Endodermal cell (in vitro differentiated cells): ENCODE results near the gene LARGE1. TPM values are rescaled to one million over a fixed set of nuclear protein-coding genes. Genes with fewer than 3 reads are reported as not detected.

ENCODE experiments used
- DNase-seq: peaks from one replicate; pipeline ENCODE4 v3.0.0-alpha.2; 2017
- H3K27ac ChIP-seq: 2 replicates; pipeline ENCODE4 v1.5.1; 2013; ENCODE audit warnings: mild to moderate bottlenecking, low read depth, low read length, moderate library complexity
- H3K27me3 ChIP-seq: 2 replicates; pipeline ENCODE4 v1.6.1; 2013; ENCODE audit warnings: mild to moderate bottlenecking, low read length, moderate library complexity; ENCODE audit not compliant: insufficient read depth, control insufficient read depth, poor library complexity, severe bottlenecking
- H3K36me3 ChIP-seq: 2 replicates; pipeline ENCODE4 v1.7.0; 2013; ENCODE audit warnings: mild to moderate bottlenecking, low read length, moderate library complexity; ENCODE audit not compliant: control insufficient read depth, insufficient read depth
- H3K4me1 ChIP-seq: one replicate; pipeline ENCODE4 v1.7.0; 2013; ENCODE audit warnings: low read length; ENCODE audit not compliant: control insufficient read depth, insufficient read depth
- H3K4me3 ChIP-seq: 2 replicates; pipeline ENCODE4 v1.5.1; 2013; ENCODE audit warnings: mild to moderate bottlenecking, low read length, moderate library complexity
- H3K9ac ChIP-seq: 2 replicates; pipeline ENCODE4 v1.6.1; 2013; ENCODE audit warnings: mild to moderate bottlenecking, low read length, moderate library complexity; ENCODE audit not compliant: poor library complexity, severe bottlenecking; ENCODE audit errors: extremely low read depth
- H3K9me3 ChIP-seq: 2 replicates; pipeline ENCODE4 v1.6.1; 2013; ENCODE audit warnings: mild to moderate bottlenecking, low read length, moderate library complexity; ENCODE audit not compliant: control insufficient read depth
- H3K27ac Mint-ChIP-seq: 2 replicates; pipeline ENCODE4 v1.8.0; 2020; ENCODE audit warnings: mixed read lengths
- H3K27me3 Mint-ChIP-seq: 2 replicates; pipeline ENCODE4 v1.8.0; 2021; ENCODE audit warnings: mild to moderate bottlenecking, mixed read lengths; ENCODE audit not compliant: insufficient read depth
- H3K36me3 Mint-ChIP-seq: 2 replicates; pipeline ENCODE4 v1.8.0; 2020; ENCODE audit warnings: low read depth, mixed read lengths
- H3K4me1 Mint-ChIP-seq: 2 replicates; pipeline ENCODE4 v1.8.0; 2020; ENCODE audit warnings: mixed read lengths
- H3K4me3 Mint-ChIP-seq: 2 replicates; pipeline ENCODE4 v1.8.0; 2020; ENCODE audit warnings: mild to moderate bottlenecking, moderate library complexity, mixed read lengths
- H3K9me3 Mint-ChIP-seq: 2 replicates; pipeline ENCODE4 v1.8.0; 2020; ENCODE audit warnings: mild to moderate bottlenecking, mixed read lengths
- CTCF ChIP-seq: fragments of 200-600 bp; sonication (generic); conservative IDR thresholded peaks from 2 replicates; pipeline ENCODE4 v1.5.0; 2021; ENCODE audit warnings: antibody characterized with exemption, mild to moderate bottlenecking
- WGBS, 2 experiments: methylation state at CpG; one replicate each; pipeline versions ENCODE4 v1.1.5 to v1.1.7; 2013; ENCODE audit warnings: missing lambda C conversion rate in 2 of 2, mixed read lengths in 1 of 2; ENCODE audit not compliant: insufficient coverage in 1 of 2, insufficient read length in 1 of 2; 5-methylcytosine and 5-hydroxymethylcytosine counted together
- total RNA-seq, 2 donors: library from RNA; stranded (reverse); fragmentation: NEBNext Ultra II Directional in 1 of 2; extraction: Animal tissue kit (Norgen Biotek cat#: 25700) in 1 of 2; gene quantifications; 2 replicates in 1 of 2; 3 replicates in 1 of 2; pipeline ENCODE4 v1.2.1, GENCODE V29; 2021

Gene LARGE1
- total RNA-seq, 2 donors from 2014 or later, result 17.5 to 24.3 TPM

DNA sequence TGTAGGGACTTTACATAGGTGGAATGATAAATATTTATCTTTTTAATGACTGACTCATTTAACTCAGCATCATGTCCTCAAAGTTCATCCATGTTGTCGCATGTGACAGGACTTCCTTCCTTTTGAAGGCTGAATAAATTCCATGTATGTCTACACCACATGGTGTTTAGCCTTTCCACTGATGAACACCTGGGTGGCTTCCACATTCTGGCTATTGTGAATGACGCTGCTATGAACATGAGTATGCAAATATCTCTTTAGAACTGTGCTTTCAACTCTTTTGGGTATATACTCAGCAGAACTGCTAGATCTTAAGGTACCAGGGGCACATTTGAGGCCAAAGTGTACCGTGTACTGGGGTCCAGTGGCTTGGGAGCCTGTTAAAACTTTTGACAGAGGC, 24.1 kb downstream of the LARGE1 start:
- WGBS, 2 experiments, result 89 to 90% methylated on average over 3 of the region's 3 CpGs
- H3K27me3 Mint-ChIP-seq, result peaks cover 72% of the 10 kb centered on the region
- DNase-seq, result no peak
- no peak overlapping the region for H3K27ac ChIP-seq
- no peak overlapping the region for H3K9ac ChIP-seq
- TF ChIP-seq CTCF, result no peak
- peaks cover 6% of the 10 kb centered on the region for H3K9me3 Mint-ChIP-seq
- no peak overlapping the region for H3K4me3 Mint-ChIP-seq
- no peak overlapping the region for H3K27ac Mint-ChIP-seq
- no peaks in the 10 kb centered on the region for H3K9me3 ChIP-seq
- no peaks in the 10 kb centered on the region for H3K27me3 ChIP-seq
- H3K36me3 Mint-ChIP-seq, result no peaks in the 10 kb centered on the region
- peaks cover 3% of the 10 kb centered on the region for H3K4me1 ChIP-seq
- H3K4me1 Mint-ChIP-seq, result peaks cover 18% of the 10 kb centered on the region
- no peak overlapping the region for H3K4me3 ChIP-seq
- no peaks in the 10 kb centered on the region for H3K36me3 ChIP-seq

- no peak for DNase-seq
- Histone ChIP-seq H3K4me3 (no peak overlapping the region), H3K27ac (no peak overlapping the region), H3K4me1 (peaks cover 3% of the 10 kb centered on the region), H3K9ac (no peak overlapping the region), H3K27me3 (no peaks in the 10 kb centered on the region), H3K9me3 (no peaks in the 10 kb centered on the region), H3K36me3 (no peaks in the 10 kb centered on the region)
- Mint-ChIP-seq H3K4me1 (peaks cover 19% of the 10 kb centered on the region), H3K36me3 (no peaks in the 10 kb centered on the region), H3K4me3 (no peak overlapping the region), H3K27ac (no peak overlapping the region), H3K27me3 (peaks cover 73% of the 10 kb centered on the region), H3K9me3 (peaks cover 6% of the 10 kb centered on the region)
- TF ChIP-seq CTCF, result no peak
- 91 to 100% methylated on average over 2 of the region's 2 CpGs for WGBS, 2 experiments
These were observed 24.8 kb downstream of the LARGE1 start for GRCh38 chr22:33895444-33895843.

DNA sequence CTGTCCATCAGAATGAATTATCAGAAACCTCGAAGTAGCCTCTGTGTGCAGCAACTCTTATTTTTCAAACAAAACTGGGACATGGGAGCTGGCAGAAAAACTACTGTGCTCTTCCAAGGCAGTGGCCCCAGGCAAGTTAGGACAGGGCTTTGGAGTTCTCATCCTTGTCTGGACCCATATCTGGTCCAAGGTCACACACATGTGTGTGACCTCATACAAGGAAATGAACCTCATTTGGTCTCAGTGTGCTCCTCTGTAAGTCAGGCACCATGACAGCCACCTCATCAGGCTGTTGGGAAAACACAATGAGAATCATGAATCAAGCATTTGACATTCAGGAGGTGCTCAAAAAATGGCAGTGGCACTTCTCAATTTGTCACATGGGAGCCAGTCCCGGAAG, 25.8 kb downstream of the LARGE1 start:
- no peak overlapping the region for H3K27ac Mint-ChIP-seq
- H3K4me1 Mint-ChIP-seq, result peaks cover 19% of the 10 kb centered on the region
- H3K9me3 Mint-ChIP-seq, result peaks cover 6% of the 10 kb centered on the region
- no peak overlapping the region for H3K4me3 Mint-ChIP-seq
- WGBS, 2 experiments, result 92 to 100% methylated on average over 2 of the region's 2 CpGs
- peaks cover 73% of the 10 kb centered on the region for H3K27me3 Mint-ChIP-seq
- Histone ChIP-seq H3K9ac (no peak overlapping the region), H3K36me3 (no peaks in the 10 kb centered on the region), H3K4me1 (peaks cover 3% of the 10 kb centered on the region), H3K27me3 (no peaks in the 10 kb centered on the region), H3K27ac (no peak overlapping the region), H3K9me3 (no peaks in the 10 kb centered on the region), H3K4me3 (no peak overlapping the region)
- no peak for DNase-seq
- H3K36me3 Mint-ChIP-seq, result no peaks in the 10 kb centered on the region
- no peak for TF ChIP-seq CTCF
